IPS DF 6.9 (cell line): Measurements from ENCODE around the gene C1orf167.
A peak's percentile ranks its signal among the peaks of the same experiment; 100 is the strongest.

Experiments
- DNase-seq: peaks from one replicate; pipeline ENCODE4 v3.0.0-alpha.2; 2013; ENCODE audit warnings: low read depth, low spot score
- H3K27ac ChIP-seq: one replicate; pipeline ENCODE4 v1.5.1; 2013; ENCODE audit warnings: low read length, control low read depth
- H3K27me3 ChIP-seq: 2 replicates; pipeline ENCODE4 v1.6.1; 2013; ENCODE audit warnings: mild to moderate bottlenecking, low read length; ENCODE audit not compliant: control insufficient read depth, insufficient read depth
- H3K36me3 ChIP-seq: 2 replicates; pipeline ENCODE4 v1.6.1; 2013; ENCODE audit warnings: low read length; ENCODE audit not compliant: control insufficient read depth, insufficient read depth
- H3K4me1 ChIP-seq: 2 replicates; pipeline ENCODE4 v1.6.1; 2013; ENCODE audit warnings: low read length; ENCODE audit not compliant: control insufficient read depth, insufficient read depth
- H3K4me3 ChIP-seq: 2 replicates; pipeline ENCODE4 v1.5.1; 2013; ENCODE audit warnings: mild to moderate bottlenecking, low read length
- H3K9me3 ChIP-seq: 2 replicates; pipeline ENCODE4 v1.6.1; 2013; ENCODE audit warnings: low read length, inconsistent platforms; ENCODE audit not compliant: control insufficient read depth, insufficient read depth
- WGBS: extraction: QIAGEN DNeasy Blood & Tissue Kit; methylation state at CpG from one replicate; pipeline ENCODE4 v1.1.7; 2013; ENCODE audit warnings: mixed read lengths, missing lambda C conversion rate; ENCODE audit not compliant: insufficient read length, insufficient coverage; 5-methylcytosine and 5-hydroxymethylcytosine counted together

Gene C1orf167

GRCh38 chr1:11784993-11785769, 23.2 kb downstream of the C1orf167 start:
- Histone ChIP-seq H3K9me3 (no peaks in the 10 kb centered on the region), H3K27me3 (no peaks in the 10 kb centered on the region), H3K4me3 (no peak overlapping the region), H3K27ac (no peak overlapping the region), H3K36me3 (peaks cover 4% of the 10 kb centered on the region), H3K4me1 (peaks cover 14% of the 10 kb centered on the region)
- DNase-seq = peak; percentile 68
- no CpG with 5 or more reads among the region's 30 CpGs for WGBS

GRCh38 chr1:11786168-11786567, 24.2 kb downstream of the C1orf167 start:
- peaks cover 14% of the 10 kb centered on the region for H3K4me1 ChIP-seq
- no peaks in the 10 kb centered on the region for H3K9me3 ChIP-seq
- H3K4me3 ChIP-seq = no peak overlapping the region
- H3K27me3 ChIP-seq = no peaks in the 10 kb centered on the region
- H3K36me3 ChIP-seq = peaks cover 11% of the 10 kb centered on the region
- no peak overlapping the region for H3K27ac ChIP-seq
- no peak for DNase-seq
- no CpG with 5 or more reads among the region's 5 CpGs for WGBS

GRCh38 chr1:11787251-11787803, 25.3 kb downstream of the C1orf167 start:
- H3K27ac ChIP-seq = no peak overlapping the region
- no peaks in the 10 kb centered on the region for H3K9me3 ChIP-seq
- no peak overlapping the region for H3K4me3 ChIP-seq
- peaks cover 14% of the 10 kb centered on the region for H3K4me1 ChIP-seq
- WGBS = no CpG with 5 or more reads among the region's 16 CpGs
- no peak for DNase-seq
- H3K36me3 ChIP-seq = peaks cover 15% of the 10 kb centered on the region
- no peaks in the 10 kb centered on the region for H3K27me3 ChIP-seq

- H3K27ac ChIP-seq = no peak overlapping the region
- DNase-seq = no peak
- H3K9me3 ChIP-seq = no peaks in the 10 kb centered on the region
- WGBS = no CpG with 5 or more reads among the region's 14 CpGs
- peaks cover 14% of the 10 kb centered on the region for H3K4me1 ChIP-seq
- peaks cover 16% of the 10 kb centered on the region for H3K36me3 ChIP-seq
- no peaks in the 10 kb centered on the region for H3K27me3 ChIP-seq
- H3K4me3 ChIP-seq = no peak overlapping the region; the same call in 1 of the 2 replicates
These were observed 25.9 kb downstream of the C1orf167 start for GRCh38 chr1:11787804-11788436.

GRCh38 chr1:11788549-11789053, 26.6 kb downstream of the C1orf167 start:
- H3K9me3 ChIP-seq = no peaks in the 10 kb centered on the region
- H3K27me3 ChIP-seq = no peaks in the 10 kb centered on the region
- no peak for DNase-seq
- WGBS = no CpG with 5 or more reads among the region's 14 CpGs
- H3K27ac ChIP-seq = no peak overlapping the region
- peaks cover 16% of the 10 kb centered on the region for H3K36me3 ChIP-seq
- H3K4me3 ChIP-seq = no peak overlapping the region
- H3K4me1 ChIP-seq = peaks cover 14% of the 10 kb centered on the region

GRCh38 chr1:11789126-11790067, 27.4 kb downstream of the C1orf167 start:
- Histone ChIP-seq H3K36me3 (peaks cover 21% of the 10 kb centered on the region), H3K27me3 (no peaks in the 10 kb centered on the region), H3K4me3 (no peak overlapping the region), H3K9me3 (no peaks in the 10 kb centered on the region), H3K4me1 (peaks cover 14% of the 10 kb centered on the region), H3K27ac (no peak overlapping the region)
- no CpG with 5 or more reads among the region's 13 CpGs for WGBS
- no peak for DNase-seq

- Histone ChIP-seq H3K4me3 (no peak overlapping the region), H3K27ac (no peak overlapping the region), H3K4me1 (peaks cover 10% of the 10 kb centered on the region), H3K36me3 (peaks cover 27% of the 10 kb centered on the region), H3K9me3 (no peaks in the 10 kb centered on the region), H3K27me3 (no peaks in the 10 kb centered on the region)
- no peak for DNase-seq
- no CpG with 5 or more reads among the region's 20 CpGs for WGBS
These were observed 28.3 kb downstream of the C1orf167 start for GRCh38 chr1:11790101-11790879.

GRCh38 chr1:11790880-11791715, 29.1 kb downstream of the C1orf167 start:
- DNase-seq = no peak
- Histone ChIP-seq H3K27me3 (no peaks in the 10 kb centered on the region), H3K4me1 (peaks cover 10% of the 10 kb centered on the region), H3K27ac (no peak overlapping the region), H3K4me3 (no peak overlapping the region), H3K36me3 (peaks cover 30% of the 10 kb centered on the region), H3K9me3 (no peaks in the 10 kb centered on the region)
- WGBS = no CpG with 5 or more reads among the region's 19 CpGs

- Histone ChIP-seq H3K9me3 (no peaks in the 10 kb centered on the region), H3K4me3 (no peak overlapping the region), H3K27me3 (no peaks in the 10 kb centered on the region), H3K27ac (no peak overlapping the region), H3K36me3 (peaks cover 30% of the 10 kb centered on the region), H3K4me1 (peaks cover 10% of the 10 kb centered on the region)
- DNase-seq = no peak
- WGBS = no CpG with 5 or more reads among the region's 11 CpGs
These were observed 30.1 kb downstream of the C1orf167 start for GRCh38 chr1:11792106-11792505.
